ENCODE measurements around the gene MORF4L1. TPM values are rescaled to one million over a fixed set of nuclear protein-coding genes. Genes with fewer than 3 reads are reported as not detected.
"Not testable (repeated sequence)": the region's sequence is repeated elsewhere in the genome, so short reads cannot be mapped to it uniquely, and the experiment has no call there.

MORF4L1 gene
- polyA plus RNA-seq, 1 donor, result 513 TPM

DNA sequence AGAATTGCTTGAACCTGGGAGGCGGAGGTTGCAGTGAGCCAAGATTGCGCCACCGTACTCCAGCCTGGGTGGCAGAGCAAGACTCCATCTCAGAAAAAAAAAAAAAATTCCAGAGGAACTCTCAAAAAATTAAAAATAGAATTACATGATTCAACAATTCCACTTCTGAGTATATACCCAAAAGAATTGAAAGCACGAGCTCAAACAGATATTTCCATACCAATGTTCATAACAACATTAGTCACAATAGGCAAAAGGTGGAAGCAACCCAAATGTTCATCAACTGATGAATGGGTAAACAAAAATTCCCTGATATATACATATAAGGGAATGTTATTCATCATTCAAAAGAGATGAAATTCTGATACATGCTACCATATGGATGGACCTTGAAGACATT is 16.9 kb upstream of the MORF4L1 start:
- no peak for DNase-seq (ENCODE audit: low read depth)

DNA sequence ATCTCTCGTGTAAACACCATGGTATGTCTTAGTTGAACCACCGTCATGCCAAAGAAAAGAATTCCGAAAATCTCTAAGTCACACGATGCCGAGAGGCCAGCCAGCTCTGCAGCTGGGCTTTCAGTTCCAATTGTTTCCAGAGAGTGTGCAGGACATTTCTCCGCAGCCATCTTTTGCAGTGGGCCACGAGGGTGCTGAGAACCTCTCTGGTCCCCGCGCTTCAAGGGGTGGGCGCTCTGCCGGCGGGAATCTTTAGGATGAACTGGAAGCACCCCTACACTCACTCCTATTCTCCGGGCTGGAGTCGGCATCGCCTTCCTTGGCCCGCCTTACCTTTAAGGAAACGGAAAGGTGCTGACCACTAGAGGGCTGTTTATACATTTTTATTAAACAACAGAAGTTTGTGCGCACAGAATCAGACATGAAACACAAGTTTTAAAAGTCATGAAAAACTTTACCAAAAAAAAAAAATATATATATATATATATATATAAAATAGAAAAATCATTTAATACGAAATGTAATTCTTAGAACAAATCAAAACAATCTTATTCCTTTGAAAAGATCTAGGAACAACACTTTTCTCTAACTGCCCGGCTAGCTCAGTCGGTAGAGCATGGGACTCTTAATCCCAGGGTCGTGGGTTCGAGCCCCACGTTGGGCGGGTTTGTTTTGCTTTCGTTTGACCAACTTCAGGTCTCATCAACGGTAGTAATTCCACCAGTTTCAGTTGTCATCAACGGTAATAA is 12.5 kb upstream of the MORF4L1 start:
- DNase-seq (ENCODE audit: low read depth), result peak; percentile 38

DNA sequence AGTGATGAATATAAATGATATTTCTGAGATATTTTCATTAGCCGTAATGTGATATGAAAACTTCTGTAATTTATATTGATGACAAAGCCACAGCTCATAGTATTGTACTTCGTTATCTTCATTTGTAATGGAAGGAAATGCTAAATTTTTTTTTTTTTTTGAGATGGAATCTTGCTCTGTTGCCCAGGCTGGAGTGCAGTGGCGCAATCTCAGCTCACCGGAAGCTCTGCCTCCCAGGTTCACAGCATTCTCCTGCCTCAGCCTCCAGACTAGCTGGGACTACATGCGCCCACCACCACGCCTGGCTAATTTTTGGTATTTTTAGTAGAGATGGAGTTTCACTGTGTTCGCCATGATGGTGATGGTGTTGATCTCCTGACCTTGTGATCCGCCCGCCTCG is 7.1 kb upstream of the MORF4L1 start:
- DNase-seq (ENCODE audit: low read depth), result not testable (repeated sequence)

DNA sequence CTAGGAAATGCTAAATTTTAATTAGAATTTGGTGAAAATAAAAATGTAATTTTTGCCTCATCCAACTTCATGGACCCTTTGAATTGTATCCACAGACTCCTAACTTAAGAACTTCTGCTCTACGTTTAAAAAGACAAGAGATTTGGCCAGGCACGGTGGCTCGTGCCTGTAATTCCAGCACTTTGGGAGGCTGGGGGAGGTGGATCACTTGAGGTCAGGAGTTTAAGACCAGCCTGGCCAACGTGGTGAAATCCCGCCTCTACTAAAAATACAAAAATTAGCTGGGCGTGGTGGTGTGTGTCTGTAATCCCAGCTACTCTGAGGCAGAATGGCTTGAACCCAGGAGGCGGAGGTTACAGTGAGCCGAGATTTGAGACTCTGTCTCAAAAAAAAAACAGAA is 6.7 kb upstream of the MORF4L1 start:
- DNase-seq (ENCODE audit: low read depth), result not testable (repeated sequence)

GRCh38 chr15:78866803-78867202 is 5.9 kb upstream of the MORF4L1 start:
- DNase-seq (ENCODE audit: low read depth), result no peak

DNA sequence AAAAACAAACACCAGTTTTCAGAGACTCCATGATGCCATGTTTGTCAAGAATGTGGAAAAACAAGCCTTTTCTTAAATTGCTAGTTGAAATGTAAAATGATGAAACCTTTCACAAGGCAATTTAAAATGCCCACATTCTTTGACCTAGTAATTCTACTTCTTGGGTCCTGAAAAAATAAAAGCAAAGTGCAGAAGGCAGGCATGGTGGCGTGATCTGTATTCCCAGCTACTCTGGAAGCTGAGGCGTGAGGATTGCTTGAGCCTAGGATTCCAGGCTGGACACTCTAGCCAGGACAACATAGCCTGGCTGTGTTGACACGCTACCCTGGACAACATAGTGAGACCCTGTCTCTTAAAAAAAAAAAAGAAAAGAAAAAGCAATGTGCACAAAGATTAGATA is 4.3 kb upstream of the MORF4L1 start:
- no peak for DNase-seq (ENCODE audit: low read depth)

GRCh38 chr15:78871483-78872127 is 1.1 kb upstream of the MORF4L1 start:
- not testable (repeated sequence) for DNase-seq (ENCODE audit: low read depth)

DNA sequence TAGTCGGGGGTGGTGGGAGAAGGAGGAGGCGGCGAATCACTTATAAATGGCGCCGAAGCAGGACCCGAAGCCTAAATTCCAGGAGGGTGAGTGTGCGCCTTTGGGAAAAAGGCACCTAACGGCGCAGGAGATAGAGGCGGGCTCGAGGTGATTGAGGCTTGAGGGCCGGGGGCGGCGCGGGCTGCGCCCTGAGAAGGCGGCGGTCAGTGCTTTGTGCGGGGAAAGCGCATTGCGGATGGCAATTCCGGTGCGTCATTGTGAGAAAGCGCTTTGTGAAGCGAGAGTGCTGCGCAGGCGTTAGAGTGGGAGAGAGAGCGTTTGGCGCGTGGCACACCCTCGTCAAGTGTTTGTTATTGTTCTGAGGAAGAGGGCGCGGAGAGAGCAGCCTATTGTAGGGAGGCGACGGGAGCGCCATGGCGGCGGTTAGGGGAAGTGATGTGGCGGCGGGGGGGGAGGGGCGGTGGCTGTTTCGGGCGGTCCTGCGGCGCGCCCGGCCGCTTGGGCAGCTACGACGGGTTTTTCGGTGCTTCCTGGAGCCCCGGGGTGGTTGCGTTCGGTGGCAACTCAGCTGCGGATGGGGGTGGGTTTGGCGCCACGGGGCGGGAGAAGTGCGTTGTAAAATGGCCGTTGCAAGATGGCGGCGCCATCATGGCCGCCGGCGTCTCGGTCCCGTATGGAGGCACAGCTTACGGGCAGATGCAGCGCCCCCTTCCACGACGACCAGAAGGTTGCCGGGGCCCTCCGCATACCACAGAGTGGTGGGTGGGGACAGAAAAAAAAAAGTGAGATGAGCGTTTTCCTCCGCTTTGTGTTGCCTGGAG is 492 bp downstream of the MORF4L1 start:
- peak; percentile 57 for DNase-seq (ENCODE audit: low read depth)

DNA sequence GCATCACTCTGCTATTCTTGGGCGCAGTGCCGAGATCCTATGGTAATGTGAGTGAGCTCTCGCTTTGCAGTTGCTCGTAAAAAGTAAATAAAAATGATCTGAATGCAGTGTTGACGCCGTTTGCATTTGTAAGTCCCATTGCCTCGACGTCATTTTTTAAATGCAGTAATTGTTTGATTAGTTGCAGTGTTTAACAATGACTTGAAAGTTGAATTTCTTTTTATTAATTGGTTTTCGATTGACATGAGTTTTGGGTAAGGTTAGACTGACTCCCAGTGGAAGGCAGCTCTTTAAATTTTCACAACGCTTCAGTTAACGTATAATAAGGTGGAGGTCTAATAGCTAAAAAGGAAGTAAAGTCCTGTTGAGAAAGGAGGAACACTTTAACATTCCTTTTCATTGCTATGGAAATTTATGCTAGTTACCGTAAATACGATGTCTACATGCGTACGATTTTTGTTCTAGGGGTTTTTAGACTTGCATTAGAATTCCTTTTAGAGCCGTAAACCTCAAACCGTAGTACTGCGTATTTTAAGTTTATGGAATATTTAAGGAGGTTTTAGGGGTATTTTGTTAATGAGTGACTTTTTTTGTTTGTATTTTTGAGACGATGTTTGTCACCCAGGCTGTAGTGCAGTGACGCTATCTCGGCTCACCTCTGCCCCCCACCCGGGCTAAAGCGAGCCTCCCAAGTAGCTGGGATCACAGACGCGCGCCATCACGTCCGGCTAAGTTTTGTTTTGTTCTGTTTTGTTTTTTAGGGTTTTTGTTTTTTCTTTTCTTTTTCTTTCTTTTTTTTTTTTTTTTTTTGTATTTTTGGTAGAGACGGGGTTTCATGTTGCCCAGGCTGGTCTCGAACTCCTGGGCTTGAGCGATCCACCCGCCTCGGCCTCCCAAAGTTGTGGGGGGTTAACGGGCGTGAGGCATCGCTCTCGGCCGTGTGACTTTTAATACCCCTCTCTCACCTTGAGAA is 1.4 kb downstream of the MORF4L1 start:
- no peak for DNase-seq (ENCODE audit: low read depth)

GRCh38 chr15:78875107-78875914 is 2.6 kb downstream of the MORF4L1 start:
- DNase-seq (ENCODE audit: low read depth), result no peak

- DNase-seq (ENCODE audit: low read depth), result not testable (repeated sequence)
Observed at GRCh38 chr15:78876954-78877353, 4.3 kb downstream of the MORF4L1 start.

- DNase-seq (ENCODE audit: low read depth), result no peak
Observed at GRCh38 chr15:78878356-78878755, 5.7 kb downstream of the MORF4L1 start.

DNA sequence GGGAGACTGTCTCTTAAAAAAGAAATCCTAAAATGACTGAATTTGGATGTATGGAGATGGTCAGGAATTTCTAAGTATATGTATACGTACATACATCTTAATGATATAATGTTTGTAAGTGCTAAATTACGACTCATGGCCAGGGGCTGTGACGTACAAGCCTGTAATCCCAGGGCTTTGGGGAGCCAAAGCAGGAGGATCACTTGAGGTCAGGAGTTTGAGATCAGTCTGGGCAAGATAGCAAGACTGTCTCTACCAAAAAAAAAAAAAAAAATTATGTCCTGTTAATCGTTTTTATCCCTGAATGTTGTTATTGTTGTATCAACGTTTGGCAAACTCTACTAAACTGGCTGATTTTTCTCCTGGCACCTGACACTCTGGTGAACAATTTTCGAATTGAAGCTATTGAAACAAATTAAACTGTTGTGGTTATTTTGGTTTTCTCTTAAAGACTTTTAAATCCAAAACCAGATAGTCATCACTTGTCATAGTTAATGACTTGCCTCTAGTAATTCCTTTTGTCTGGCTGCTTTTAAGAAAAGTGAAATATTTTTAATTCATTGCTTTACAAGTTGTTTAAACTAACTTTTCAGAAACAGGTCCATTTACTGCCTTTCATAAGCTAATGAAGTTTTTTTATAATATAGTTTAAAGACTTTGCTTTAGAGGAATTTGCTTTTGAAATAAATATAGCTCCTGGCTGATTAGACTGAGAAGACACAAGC is 7.0 kb downstream of the MORF4L1 start:
- no peak for DNase-seq (ENCODE audit: low read depth)

- DNase-seq (ENCODE audit: low read depth), result no peak
Observed at GRCh38 chr15:78880242-78880533, 7.5 kb downstream of the MORF4L1 start.

GRCh38 chr15:78880813-78881212 is 8.1 kb downstream of the MORF4L1 start:
- no peak for DNase-seq (ENCODE audit: low read depth)

- DNase-seq (ENCODE audit: low read depth), result no peak
Observed at GRCh38 chr15:78881681-78882080, 9.0 kb downstream of the MORF4L1 start.

DNA sequence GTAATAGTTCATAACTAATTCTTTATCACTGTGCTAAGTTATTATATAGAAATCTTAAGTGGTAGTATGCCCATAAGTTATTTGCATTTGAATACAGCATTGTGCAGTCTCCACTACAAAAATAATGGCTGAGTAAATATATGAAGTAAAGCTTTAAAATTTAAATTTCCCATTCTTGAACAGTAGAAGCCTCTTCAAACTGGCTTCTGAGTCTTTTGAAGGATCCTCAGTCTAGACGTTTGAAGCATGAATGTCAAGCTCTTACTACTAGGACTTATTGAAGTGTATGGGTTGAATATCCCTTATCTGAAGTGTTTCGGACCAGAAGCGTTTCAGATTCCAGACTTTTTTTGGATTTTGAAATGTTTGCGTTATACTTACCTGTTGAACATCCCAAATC is 16.3 kb downstream of the MORF4L1 start:
- DNase-seq (ENCODE audit: low read depth), result no peak

GRCh38 chr15:78893538-78893937 is 20.8 kb downstream of the MORF4L1 start:
- DNase-seq (ENCODE audit: low read depth), result no peak

DNA sequence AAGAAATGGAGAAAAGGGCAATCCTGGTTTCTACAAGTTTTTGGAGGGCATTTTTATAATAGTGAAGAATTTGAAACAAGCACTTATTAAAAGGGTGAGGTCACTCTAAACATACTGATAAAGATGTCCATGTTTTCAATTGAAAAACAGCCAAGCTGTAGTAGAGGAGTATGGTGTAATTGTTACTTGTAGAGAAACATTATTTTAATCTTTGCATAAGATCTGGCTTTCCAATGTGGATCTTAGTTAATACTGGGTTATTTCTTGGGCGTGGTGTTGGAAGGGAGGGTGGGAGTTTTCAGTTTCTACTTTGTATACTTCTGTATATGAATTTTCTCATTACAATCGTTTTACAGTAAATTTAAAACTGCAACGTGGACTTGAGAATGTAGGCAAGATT is 22.8 kb downstream of the MORF4L1 start:
- no peak for DNase-seq (ENCODE audit: low read depth)

- no peak for DNase-seq (ENCODE audit: low read depth)
Observed at GRCh38 chr15:78898540-78898939, 25.9 kb downstream of the MORF4L1 start.
